HG02571 (cell line): Measurements from ENCODE around the gene NPC2.
"Not testable (repeated sequence)": the region's sequence is repeated elsewhere in the genome, so short reads cannot be mapped to it uniquely, and the experiment has no call there.

Experiments used
- ATAC-seq: cut with Tn5 transposase; IDR thresholded peaks from one replicate; pipeline ENCODE4 v1.9.1; 2021; ENCODE audit warnings: mild to moderate bottlenecking, moderate library complexity; ENCODE audit not compliant: unreplicated experiment

NPC2 gene

GRCh38 chr14:74492776-74493342, at the start of gene NPC2:
Gene NPC2, minus strand, starts transcription at chr14:74493305. Its CDS starts 31 bp downstream, at chr14:74493274.
- ATAC-seq, result peak; percentile 7

GRCh38 chr14:74542056-74542685, 49.1 kb upstream of the NPC2 start:
- no peak for ATAC-seq

GRCh38 chr14:74541225-74541624, 48.1 kb upstream of the NPC2 start:
- ATAC-seq, result no peak

GRCh38 chr14:74539503-74539902, 46.4 kb upstream of the NPC2 start:
- no peak for ATAC-seq

GRCh38 chr14:74538411-74539391, 45.6 kb upstream of the NPC2 start:
- no peak for ATAC-seq

- not testable (repeated sequence) for ATAC-seq
These were observed 43.2 kb upstream of the NPC2 start for GRCh38 chr14:74536336-74536735.

- no peak for ATAC-seq
These were observed 42.7 kb upstream of the NPC2 start for GRCh38 chr14:74535756-74536325.

GRCh38 chr14:74533576-74533975, 40.5 kb upstream of the NPC2 start:
- ATAC-seq, result no peak

- ATAC-seq, result no peak
These were observed 39.1 kb upstream of the NPC2 start for GRCh38 chr14:74532246-74532645.

GRCh38 chr14:74531467-74531866, 38.4 kb upstream of the NPC2 start:
- ATAC-seq, result no peak

- ATAC-seq, result no peak
These were observed 37.9 kb upstream of the NPC2 start for GRCh38 chr14:74531006-74531405.

- no peak for ATAC-seq
These were observed 35.8 kb upstream of the NPC2 start for GRCh38 chr14:74528886-74529285.

- ATAC-seq, result no peak
These were observed 35.3 kb upstream of the NPC2 start for GRCh38 chr14:74528406-74528805.

GRCh38 chr14:74527736-74528280, 34.7 kb upstream of the NPC2 start:
- ATAC-seq, result no peak

GRCh38 chr14:74526854-74527585, 33.9 kb upstream of the NPC2 start:
- ATAC-seq, result no peak

- peak; percentile 57 for ATAC-seq
These were observed 32.3 kb upstream of the NPC2 start for GRCh38 chr14:74525361-74525851.

GRCh38 chr14:74524812-74525135, 31.7 kb upstream of the NPC2 start:
- ATAC-seq, result no peak

- ATAC-seq, result no peak
These were observed 31.1 kb upstream of the NPC2 start for GRCh38 chr14:74524076-74524811.

- no peak for ATAC-seq
These were observed 29.6 kb upstream of the NPC2 start for GRCh38 chr14:74522740-74523139.

GRCh38 chr14:74521756-74522155, 28.7 kb upstream of the NPC2 start:
- no peak for ATAC-seq
